H9 (cell line): ENCODE data around the gene NDUFA3. TPM values are rescaled to one million over a fixed set of nuclear protein-coding genes. Genes with fewer than 3 reads are reported as not detected.

Experiments used
- DNase-seq: peaks from one replicate; pipeline ENCODE4 v3.0.0-alpha.2; 2017
- H2AFZ ChIP-seq: one replicate; pipeline ENCODE4 v1.6.1; 2013; ENCODE audit warnings: mild to moderate bottlenecking, low read length, control low read depth, moderate library complexity
- H2AK5ac ChIP-seq: 2 replicates; pipeline ENCODE4 v1.6.1; 2013; ENCODE audit warnings: low read length, control low read depth, mixed read lengths; ENCODE audit not compliant: insufficient read length
- H2BK120ac ChIP-seq: one replicate; pipeline ENCODE4 v1.6.1; 2013; ENCODE audit warnings: low read depth, mild to moderate bottlenecking, low read length, control low read depth, inconsistent platforms; ENCODE audit not compliant: poor library complexity, severe bottlenecking
- H2BK12ac ChIP-seq: 2 replicates; pipeline ENCODE4 v1.6.1; 2013; ENCODE audit warnings: low read length, control low read depth, mixed read lengths, low read depth; ENCODE audit not compliant: insufficient read length
- H2BK15ac ChIP-seq: 2 replicates; pipeline ENCODE4 v1.6.1; 2013; ENCODE audit warnings: low read depth, low read length, control low read depth
- H2BK20ac ChIP-seq: one replicate; pipeline ENCODE4 v1.6.1; 2013; ENCODE audit warnings: low read depth, mild to moderate bottlenecking, low read length, control low read depth, inconsistent platforms; ENCODE audit not compliant: poor library complexity, severe bottlenecking
- H2BK5ac ChIP-seq: 2 replicates; pipeline ENCODE4 v1.6.1; 2013; ENCODE audit warnings: low read length, control low read depth, mixed read lengths; ENCODE audit not compliant: insufficient read length
- H3K14ac ChIP-seq: 2 replicates; pipeline ENCODE4 v1.6.1; 2013; ENCODE audit warnings: low read length, control low read depth; ENCODE audit not compliant: insufficient read depth
- H3K18ac ChIP-seq: 2 replicates; pipeline ENCODE4 v1.6.1; 2013; ENCODE audit warnings: low read depth, mild to moderate bottlenecking, mixed read lengths, low read length, control low read depth; ENCODE audit not compliant: insufficient read length
- H3K23ac ChIP-seq: 2 replicates; pipeline ENCODE4 v1.6.1; 2013; ENCODE audit warnings: low read length, control low read depth, mixed read lengths, low read depth; ENCODE audit not compliant: insufficient read length
- H3K23me2 ChIP-seq: 2 replicates; pipeline ENCODE4 v1.6.1; 2013; ENCODE audit warnings: low read depth, mild to moderate bottlenecking, mixed read lengths, low read length, control low read depth; ENCODE audit not compliant: insufficient read length, poor library complexity, severe bottlenecking
- H3K27ac ChIP-seq: 2 replicates; pipeline ENCODE4 v1.5.1; 2013; ENCODE audit warnings: low read length, control low read depth, mixed read lengths, low read depth; ENCODE audit not compliant: insufficient read length
- H3K27me3 ChIP-seq: 2 replicates; pipeline ENCODE4 v1.6.1; 2013; ENCODE audit warnings: low read length, control low read depth, inconsistent platforms; ENCODE audit not compliant: insufficient read depth
- H3K4ac ChIP-seq: 2 replicates; pipeline ENCODE4 v1.6.1; 2013; ENCODE audit warnings: low read depth, mild to moderate bottlenecking, control low read depth, inconsistent platforms, low read length, moderate library complexity
- H3K4me1 ChIP-seq: 2 replicates; pipeline ENCODE4 v1.6.1; 2013; ENCODE audit warnings: low read length, control low read depth, inconsistent platforms; ENCODE audit not compliant: insufficient read depth
- H3K4me2 ChIP-seq: 2 replicates; pipeline ENCODE4 v1.6.1; 2013; ENCODE audit warnings: low read length, control low read depth, mixed read lengths; ENCODE audit not compliant: insufficient read length, insufficient read depth
- H3K56ac ChIP-seq: 2 replicates; pipeline ENCODE4 v1.6.1; 2013; ENCODE audit warnings: low read depth, mild to moderate bottlenecking, mixed read lengths, low read length, control low read depth; ENCODE audit not compliant: insufficient read length
- H3K79me1 ChIP-seq: 2 replicates; pipeline ENCODE4 v1.6.1; 2013; ENCODE audit warnings: low read depth, mild to moderate bottlenecking, moderate library complexity, low read length, control low read depth, inconsistent platforms; ENCODE audit not compliant: insufficient read depth, poor library complexity, severe bottlenecking
- H3K79me2 ChIP-seq: 2 replicates; pipeline ENCODE4 v1.6.1; 2013; ENCODE audit warnings: low read length, control low read depth, inconsistent platforms; ENCODE audit not compliant: insufficient read depth
- H3K9ac ChIP-seq: 2 replicates; pipeline ENCODE4 v1.6.1; 2013; ENCODE audit warnings: low read length, control low read depth, mixed read lengths; ENCODE audit not compliant: insufficient read length; ENCODE audit errors: extremely low read depth
- H3K9me3 ChIP-seq: one replicate; pipeline ENCODE4 v1.6.1; 2013; ENCODE audit warnings: low read depth, low read length, inconsistent platforms; ENCODE audit not compliant: control insufficient read depth
- H3T11ph ChIP-seq: one replicate; pipeline ENCODE4 v1.6.1; 2013; ENCODE audit warnings: mild to moderate bottlenecking, low read length, control low read depth, inconsistent platforms
- H4K20me1 ChIP-seq: one replicate; pipeline ENCODE4 v1.6.1; 2013; ENCODE audit not compliant: control insufficient read depth, insufficient read length, insufficient read depth
- H4K5ac ChIP-seq: 2 replicates; pipeline ENCODE4 v1.6.1; 2013; ENCODE audit warnings: low read depth, mild to moderate bottlenecking, mixed read lengths, low read length, control low read depth; ENCODE audit not compliant: insufficient read length
- H4K8ac ChIP-seq: replicated peaks from 2 replicates; pipeline ENCODE4 v1.6.1; 2013; ENCODE audit warnings: low read length, control low read depth, mixed read lengths, low read depth; ENCODE audit not compliant: insufficient read length
- H4K91ac ChIP-seq: 2 replicates; pipeline ENCODE4 v1.6.1; 2013; ENCODE audit warnings: low read depth, mild to moderate bottlenecking, moderate library complexity, mixed read lengths, low read length, control low read depth; ENCODE audit not compliant: insufficient read length
- H3K27ac Mint-ChIP-seq, 3 experiments: 2 replicates in 2 of 3; 3 replicates in 1 of 3; pipeline ENCODE4 v1.8.0; 2020 to 2021; ENCODE audit warnings: mixed read lengths in 3 of 3, mild to moderate bottlenecking in 1 of 3, moderate library complexity in 1 of 3
- H3K27me3 Mint-ChIP-seq: 2 replicates; pipeline ENCODE4 v1.8.0; 2021; ENCODE audit warnings: low read depth, mild to moderate bottlenecking, moderate library complexity, mixed read lengths
- H3K36me3 Mint-ChIP-seq, 3 experiments: 2 replicates in 2 of 3; 3 replicates in 1 of 3; pipeline ENCODE4 v1.8.0; 2020 to 2021; ENCODE audit warnings: low read depth in 3 of 3, mixed read lengths in 3 of 3; ENCODE audit not compliant: insufficient read depth in 1 of 3
- H3K4me1 Mint-ChIP-seq, 2 experiments: 2 replicates each; pipeline ENCODE4 v1.8.0; 2020; ENCODE audit warnings: mixed read lengths in 2 of 2
- H3K4me3 Mint-ChIP-seq, 2 experiments: 2 replicates in 1 of 2; 3 replicates in 1 of 2; pipeline ENCODE4 v1.8.0; 2020 to 2021; ENCODE audit warnings: mild to moderate bottlenecking in 2 of 2, mixed read lengths in 2 of 2, moderate library complexity in 1 of 2
- H3K9me3 Mint-ChIP-seq, 2 experiments: 2 replicates in 1 of 2; 3 replicates in 1 of 2; pipeline ENCODE4 v1.8.0; 2020; ENCODE audit warnings: mild to moderate bottlenecking in 2 of 2, mixed read lengths in 2 of 2, moderate library complexity in 1 of 2
- CTCF ChIP-seq: fragments of 200-600 bp; sonication (generic); conservative IDR thresholded peaks from 3 replicates; pipeline ENCODE4 v1.8.0; 2021; ENCODE audit warnings: antibody characterized with exemption, mild to moderate bottlenecking
- WGBS: extraction: QIAGEN DNeasy Blood & Tissue Kit; methylation state at CpG from one replicate; pipeline ENCODE4 v1.1.7; 2013; ENCODE audit warnings: missing lambda C conversion rate, low lambda C conversion rate, mixed read lengths; ENCODE audit not compliant: insufficient read length; ENCODE audit errors: extremely low coverage; 5-methylcytosine and 5-hydroxymethylcytosine counted together
- total RNA-seq: library from RNA; stranded (reverse); gene quantifications from 2 replicates; pipeline ENCODE4 v1.2.1, GENCODE V29; 2021

Gene NDUFA3
- total RNA-seq, 1 experiment from 2014 or later, result 174 TPM

- H3K9me3 Mint-ChIP-seq, result no peaks in the 10 kb centered on the region
- no peak overlapping the region for H3K27ac ChIP-seq
- H3K27me3 ChIP-seq, result no peaks in the 10 kb centered on the region
- H3T11ph ChIP-seq, result no peak overlapping the region
- DNase-seq, result no peak
- H4K20me1 ChIP-seq, result no peaks in the 10 kb centered on the region
- no peaks in the 10 kb centered on the region for H3K23me2 ChIP-seq
- H4K5ac ChIP-seq, result no peak overlapping the region
- H3K4ac ChIP-seq, result no peak overlapping the region
- H3K4me1 Mint-ChIP-seq, result no peaks in the 10 kb centered on the region
- H3K14ac ChIP-seq, result no peak overlapping the region
- H3K9ac ChIP-seq, result no peak overlapping the region
- H4K91ac ChIP-seq, result no peak overlapping the region
- H2AFZ ChIP-seq, result no peak overlapping the region
- no peak overlapping the region for H2BK5ac ChIP-seq
- H3K18ac ChIP-seq, result no peak overlapping the region
- no peak overlapping the region for H2BK12ac ChIP-seq
- no peak overlapping the region for H3K27ac Mint-ChIP-seq
- no peak overlapping the region for H3K4me2 ChIP-seq
- no peak overlapping the region for H3K56ac ChIP-seq
- no peak overlapping the region for H2BK15ac ChIP-seq
- H3K79me1 ChIP-seq, result no peaks in the 10 kb centered on the region
- H2BK20ac ChIP-seq, result no peak overlapping the region
- peaks cover 40 to 82% (median 78%) of the 10 kb centered on the region in 3 experiments for H3K36me3 Mint-ChIP-seq
- no peaks in the 10 kb centered on the region for H3K27me3 Mint-ChIP-seq
- no peaks in the 10 kb centered on the region for H3K9me3 ChIP-seq
- no peaks in the 10 kb centered on the region; the same call in 1 of the 2 replicates for H3K79me2 ChIP-seq
- H3K4me3 Mint-ChIP-seq, result no peak overlapping the region
- TF ChIP-seq CTCF, result no peak
- H3K4me1 ChIP-seq, result no peaks in the 10 kb centered on the region
- no peak overlapping the region for H2BK120ac ChIP-seq
- H3K23ac ChIP-seq, result no peak overlapping the region
- H2AK5ac ChIP-seq, result no peak overlapping the region
- WGBS, result no CpG with 5 or more reads among the region's 17 CpGs
- H4K8ac ChIP-seq, result no peak overlapping the region
These were observed 21.0 kb downstream of the NDUFA3 start for GRCh38 chr19:54123682-54124081.
